PC-3 (cell line): Measurements from ENCODE around the gene SCT. TPM values are rescaled to one million over a fixed set of nuclear protein-coding genes. Genes with fewer than 3 reads are reported as not detected.

Source experiments
- ATAC-seq: fragments of 200-7000 bp; cut with Tn5 transposase; 2 replicates; pipeline ENCODE4 v1.9.1; 2020; ENCODE audit warnings: mild to moderate bottlenecking, moderate library complexity
- BruUV-seq: library from RNA; stranded (reverse); fragments of 400-500 nt; replicated peaks from 2 replicates; lab custom pipeline; 2021; lab: Mats Ljungman, UMichigan
- CTCF ChIA-PET: fragments of 300-600 bp; sonication (Branson Sonifier 250); formaldehyde crosslinking; loops from one replicate; lab custom pipeline; 2022; ENCODE audit warnings: antibody characterized with exemption; lab: Charles Lee
- POLR2A ChIA-PET: fragments of 300-600 bp; sonication (Branson Sonifier 250); formaldehyde crosslinking; loops from one replicate; lab custom pipeline; 2022; ENCODE audit warnings: antibody characterized with exemption; ENCODE audit not compliant: unreplicated experiment; lab: Charles Lee
- DNase-seq: peaks from one replicate; pipeline ENCODE4 v3.0.0-alpha.2; 2015
- H2AFZ ChIP-seq: fragments of 300-600 bp; sonication (generic); 2 replicates; pipeline ENCODE4 v1.6.0; 2016; ENCODE audit warnings: antibody characterized with exemption, low read length
- H3F3A ChIP-seq: fragments of 300-600 bp; sonication (generic); one replicate; pipeline ENCODE4 v1.6.0; 2017; ENCODE audit warnings: antibody characterized with exemption, low read length, control low read depth, mild to moderate bottlenecking; ENCODE audit not compliant: unreplicated experiment
- H3K27ac ChIP-seq: fragments of 300-600 bp; sonication (generic); 2 replicates; pipeline ENCODE4 v1.5.1; 2016; ENCODE audit warnings: mild to moderate bottlenecking, low read length
- H3K27me3 ChIP-seq: fragments of 300-600 bp; sonication (generic); 2 replicates; pipeline ENCODE4 v1.6.1; 2016; ENCODE audit warnings: low read length, mixed read lengths
- H3K36me3 ChIP-seq: fragments of 300-600 bp; sonication (generic); 2 replicates; pipeline ENCODE4 v1.6.1; 2016; ENCODE audit warnings: low read depth, mixed run types, low read length, mixed read lengths
- H3K4me1 ChIP-seq: fragments of 300-600 bp; sonication (generic); 2 replicates; pipeline ENCODE4 v1.5.1; 2016; ENCODE audit warnings: low read length; ENCODE audit not compliant: insufficient read depth
- H3K4me2 ChIP-seq: fragments of 300-600 bp; sonication (generic); 2 replicates; pipeline ENCODE4 v1.6.0; 2016; ENCODE audit warnings: low read length
- H3K4me3 ChIP-seq: fragments of 300-600 bp; sonication (generic); 2 replicates; pipeline ENCODE4 v1.5.1; 2016; ENCODE audit warnings: mild to moderate bottlenecking, low read length, mixed read lengths
- H3K79me2 ChIP-seq: fragments of 300-600 bp; sonication (generic); 2 replicates; pipeline ENCODE4 v1.6.1; 2017; ENCODE audit warnings: low read length, mixed read lengths
- H3K9ac ChIP-seq: fragments of 300-600 bp; sonication (generic); 2 replicates; pipeline ENCODE4 v1.6.0; 2016; ENCODE audit warnings: mild to moderate bottlenecking, low read length
- H3K9me2 ChIP-seq: fragments of 300-600 bp; sonication (generic); replicated peaks from 2 replicates; pipeline ENCODE4 v1.6.1; 2016; ENCODE audit warnings: mixed run types, low read length, mixed read lengths
- H3K9me3 ChIP-seq: fragments of 300-600 bp; sonication (generic); 2 replicates; pipeline ENCODE4 v1.6.1; 2016; ENCODE audit warnings: low read length, mixed read lengths
- H4K20me1 ChIP-seq: fragments of 300-600 bp; sonication (generic); 2 replicates; pipeline ENCODE4 v1.6.1; 2016; ENCODE audit warnings: low read length, mixed read lengths
- EZH2 ChIP-seq: fragments of 300-600 bp; sonication (generic); IDR thresholded peaks from one replicate; pipeline ENCODE4 v1.6.1; 2017; ENCODE audit warnings: antibody characterized with exemption, mild to moderate bottlenecking, low read length; ENCODE audit not compliant: unreplicated experiment
- EZH2phosphoT487 ChIP-seq: fragments of 300-600 bp; sonication (generic); IDR thresholded peaks from 2 replicates; pipeline ENCODE4 v1.6.1; 2018; ENCODE audit warnings: mild to moderate bottlenecking, antibody characterized with exemption, low read length, borderline replicate concordance
- intact Hi-C: fragments of 100-400 bp; cut with micrococcal nuclease; formaldehyde crosslinking; loops from 2 replicates; pipeline ENCODE4 v1.9.0; 2023
- total RNA-seq: library from RNA; depleted of rRNA; stranded (reverse); fragments of >200 nt; gene quantifications from 2 replicates; pipeline ENCODE4 v1.2.3, GENCODE V29; 2014
- TF ChIP-seq, protein P1 (sequence below): fragments of 300-600 bp; sonication (generic); conservative IDR thresholded peaks from 2 replicates; pipeline ENCODE4 v1.5.1; 2017; ENCODE audit warnings: antibody characterized with exemption, low read depth, mild to moderate bottlenecking, low read length

SCT gene
- total RNA-seq, 1 experiment from 2014 or later, result not detected

DNA sequence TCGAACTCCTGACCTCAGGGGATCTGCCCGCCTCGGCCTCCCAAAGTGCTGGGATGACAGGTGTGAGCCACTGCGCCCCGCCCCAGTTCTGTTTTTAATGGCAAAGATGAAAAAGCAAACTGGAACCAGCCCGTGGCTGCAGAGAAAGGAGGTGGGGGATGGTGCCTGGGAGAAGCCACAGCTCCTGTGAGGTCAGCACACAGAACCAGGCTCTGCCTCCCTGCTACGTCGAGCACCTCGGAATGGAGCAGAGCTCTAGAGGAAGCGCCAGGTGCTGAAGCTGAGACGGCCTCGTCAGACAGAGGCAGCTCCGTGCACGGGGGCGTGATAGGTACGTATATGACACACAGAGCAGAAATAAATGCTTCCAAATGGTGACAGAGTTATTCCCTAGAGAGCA is 18.6 kb upstream of the SCT start:
- TF ChIP-seq, protein P1, sequence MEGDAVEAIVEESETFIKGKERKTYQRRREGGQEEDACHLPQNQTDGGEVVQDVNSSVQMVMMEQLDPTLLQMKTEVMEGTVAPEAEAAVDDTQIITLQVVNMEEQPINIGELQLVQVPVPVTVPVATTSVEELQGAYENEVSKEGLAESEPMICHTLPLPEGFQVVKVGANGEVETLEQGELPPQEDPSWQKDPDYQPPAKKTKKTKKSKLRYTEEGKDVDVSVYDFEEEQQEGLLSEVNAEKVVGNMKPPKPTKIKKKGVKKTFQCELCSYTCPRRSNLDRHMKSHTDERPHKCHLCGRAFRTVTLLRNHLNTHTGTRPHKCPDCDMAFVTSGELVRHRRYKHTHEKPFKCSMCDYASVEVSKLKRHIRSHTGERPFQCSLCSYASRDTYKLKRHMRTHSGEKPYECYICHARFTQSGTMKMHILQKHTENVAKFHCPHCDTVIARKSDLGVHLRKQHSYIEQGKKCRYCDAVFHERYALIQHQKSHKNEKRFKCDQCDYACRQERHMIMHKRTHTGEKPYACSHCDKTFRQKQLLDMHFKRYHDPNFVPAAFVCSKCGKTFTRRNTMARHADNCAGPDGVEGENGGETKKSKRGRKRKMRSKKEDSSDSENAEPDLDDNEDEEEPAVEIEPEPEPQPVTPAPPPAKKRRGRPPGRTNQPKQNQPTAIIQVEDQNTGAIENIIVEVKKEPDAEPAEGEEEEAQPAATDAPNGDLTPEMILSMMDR, result no peak
- TF ChIP-seq EZH2 (no peak), EZH2phosphoT487 (no peak)
- Histone ChIP-seq H3K36me3 (no peaks in the 10 kb centered on the region), H4K20me1 (no peaks in the 10 kb centered on the region), H3K9ac (no peak overlapping the region), H2AFZ (no peak overlapping the region), H3K9me3 (no peaks in the 10 kb centered on the region), H3K79me2 (no peaks in the 10 kb centered on the region), H3K9me2 (no peaks in the 10 kb centered on the region), H3K27me3 (no peaks in the 10 kb centered on the region), H3F3A (no peaks in the 10 kb centered on the region), H3K27ac (no peak overlapping the region), H3K4me2 (no peak overlapping the region), H3K4me1 (no peaks in the 10 kb centered on the region), H3K4me3 (no peak overlapping the region)
- ATAC-seq (no peak), DNase-seq (no peak)
- ChIA-PET POLR2A (no interaction called here), CTCF (no interaction called here)
- BruUV-seq, result no TSS peak
- intact Hi-C loops, result no loop called here

DNA sequence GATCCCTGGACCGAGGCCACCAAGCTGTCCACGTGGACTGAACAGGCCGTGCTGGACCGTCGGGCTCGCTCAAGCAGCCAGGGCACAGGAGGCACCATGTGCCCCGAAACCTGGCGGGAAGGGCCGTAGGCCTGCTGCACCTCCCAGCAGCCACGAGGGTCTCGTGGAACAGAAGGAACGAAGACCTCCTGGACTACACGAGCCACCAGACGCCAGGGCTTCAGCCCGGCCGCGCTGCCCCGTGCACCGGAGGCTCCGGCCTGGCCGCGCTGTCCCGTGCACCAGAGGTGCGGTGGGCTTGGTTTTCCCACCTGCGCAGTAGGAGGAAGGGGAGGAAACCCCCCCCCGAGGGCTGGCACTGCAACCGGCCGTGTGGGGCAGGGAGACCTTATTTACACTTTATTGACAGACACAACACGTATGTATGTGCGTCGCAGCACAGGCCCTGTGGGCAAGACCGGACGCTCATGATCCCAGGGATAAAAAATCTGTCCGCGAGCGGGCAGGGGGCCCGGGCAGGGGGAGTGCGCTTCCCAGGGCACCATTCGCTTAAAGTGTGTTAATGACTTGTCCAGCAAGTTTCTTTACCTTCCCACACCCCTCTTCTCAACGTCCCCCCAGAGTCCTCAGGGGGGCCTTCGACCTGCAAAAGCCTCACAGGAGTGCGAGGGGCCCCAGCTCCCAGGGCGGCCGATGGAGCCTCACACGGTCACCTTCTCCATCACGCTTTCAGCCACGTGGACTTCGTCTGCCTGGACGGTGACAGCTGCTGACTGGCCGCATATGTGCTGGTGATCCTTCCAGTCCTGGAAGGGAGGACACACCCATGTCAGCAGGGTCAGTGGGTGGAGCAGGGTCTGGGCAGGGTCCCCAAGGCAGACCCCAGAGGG is 17.1 kb upstream of the SCT start:
- H3K27ac ChIP-seq, result no peak overlapping the region
- H3K9me2 ChIP-seq, result no peaks in the 10 kb centered on the region
- BruUV-seq, result no TSS peak
- ChIA-PET CTCF (no interaction called here), POLR2A (no interaction called here)
- H3K4me1 ChIP-seq, result no peaks in the 10 kb centered on the region
- TF ChIP-seq EZH2phosphoT487 (no peak), EZH2 (no peak)
- TF ChIP-seq, protein P1, result no peak
- no peaks in the 10 kb centered on the region for H3K27me3 ChIP-seq
- no peaks in the 10 kb centered on the region for H3K36me3 ChIP-seq
- intact Hi-C loops, result no loop called here
- no peak overlapping the region for H2AFZ ChIP-seq
- no peaks in the 10 kb centered on the region for H3F3A ChIP-seq
- no peak overlapping the region for H3K4me3 ChIP-seq
- no peak overlapping the region for H3K9ac ChIP-seq
- no peak for DNase-seq
- H4K20me1 ChIP-seq, result no peaks in the 10 kb centered on the region
- no peak for ATAC-seq
- H3K4me2 ChIP-seq, result no peak overlapping the region
- no peaks in the 10 kb centered on the region for H3K9me3 ChIP-seq
- no peaks in the 10 kb centered on the region for H3K79me2 ChIP-seq

DNA sequence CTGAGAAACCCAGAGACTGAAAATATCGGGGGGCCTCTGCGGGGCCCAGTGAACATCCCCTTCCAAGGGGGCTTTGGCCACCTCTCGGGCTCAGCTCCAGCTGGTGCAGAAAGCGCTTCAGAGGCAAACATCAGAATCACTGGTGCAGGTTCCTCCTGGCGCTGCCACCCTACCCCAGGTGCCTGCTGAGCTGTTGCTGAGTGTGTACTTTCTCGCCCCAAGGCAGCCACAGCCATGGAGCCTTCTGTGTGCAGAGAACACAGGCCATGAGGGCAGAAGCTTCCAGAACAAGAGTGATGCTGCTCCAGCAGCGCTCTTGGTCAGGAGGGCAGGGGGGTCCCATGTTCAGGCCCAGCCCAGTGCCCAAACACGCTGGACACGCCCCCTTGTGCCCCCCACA is 16.4 kb upstream of the SCT start:
- Histone ChIP-seq H3K27me3 (no peaks in the 10 kb centered on the region), H4K20me1 (no peaks in the 10 kb centered on the region), H3K79me2 (no peaks in the 10 kb centered on the region), H3K9ac (no peak overlapping the region), H3K36me3 (no peaks in the 10 kb centered on the region), H3K4me3 (no peak overlapping the region), H3K9me2 (no peaks in the 10 kb centered on the region), H3K9me3 (no peaks in the 10 kb centered on the region), H3F3A (no peaks in the 10 kb centered on the region), H3K4me1 (no peaks in the 10 kb centered on the region), H2AFZ (no peak overlapping the region), H3K27ac (no peak overlapping the region), H3K4me2 (no peak overlapping the region)
- no peak for TF ChIP-seq EZH2
- TF ChIP-seq EZH2phosphoT487, result no peak
- TF ChIP-seq, protein P1, result no peak
- no TSS peak for BruUV-seq
- POLR2A ChIA-PET, result no interaction called here
- CTCF ChIA-PET, result no interaction called here
- DNase-seq (no peak), ATAC-seq (no peak)
- intact Hi-C loops, result no loop called here
